NAMALWA (cell line): ENCODE data around the gene SLC26A1.

Experiments used
- DNase-seq: peaks from one replicate; pipeline ENCODE4 v3.0.0-alpha.2; 2015; ENCODE audit warnings: low spot score

SLC26A1 gene

DNA sequence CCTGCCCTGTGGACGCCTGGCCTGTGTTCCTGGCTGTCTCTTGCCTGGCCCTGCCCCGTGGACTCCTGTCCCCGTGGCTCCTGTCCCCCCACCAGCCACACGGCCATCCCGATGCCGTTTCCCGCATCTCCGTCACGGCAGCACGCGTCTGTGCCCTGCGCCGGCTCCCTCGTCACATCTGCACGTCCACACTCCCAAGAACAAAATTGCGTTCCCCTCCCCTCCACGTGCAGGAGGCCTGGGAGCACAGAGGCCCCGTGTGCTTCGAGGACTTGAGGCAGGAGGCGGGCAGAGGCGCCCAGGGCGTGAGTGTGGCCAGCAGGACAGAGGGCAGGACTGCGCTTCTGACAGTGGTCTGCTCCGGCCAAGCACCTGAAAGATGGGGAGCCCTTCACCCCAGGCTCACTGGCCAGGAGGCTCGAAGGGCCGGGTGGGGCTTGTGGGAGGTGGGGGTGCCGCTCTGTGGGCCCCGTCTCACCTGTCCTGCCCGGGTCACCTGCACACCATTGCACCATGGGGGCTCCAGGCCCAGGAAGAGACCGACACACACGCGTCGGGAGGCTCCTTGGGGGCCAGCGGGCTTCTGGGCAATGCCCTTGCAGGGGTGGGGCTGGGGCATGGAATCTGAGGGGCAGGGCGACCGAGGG, 35.5 kb upstream of the SLC26A1 start:
- no peak for DNase-seq

DNA sequence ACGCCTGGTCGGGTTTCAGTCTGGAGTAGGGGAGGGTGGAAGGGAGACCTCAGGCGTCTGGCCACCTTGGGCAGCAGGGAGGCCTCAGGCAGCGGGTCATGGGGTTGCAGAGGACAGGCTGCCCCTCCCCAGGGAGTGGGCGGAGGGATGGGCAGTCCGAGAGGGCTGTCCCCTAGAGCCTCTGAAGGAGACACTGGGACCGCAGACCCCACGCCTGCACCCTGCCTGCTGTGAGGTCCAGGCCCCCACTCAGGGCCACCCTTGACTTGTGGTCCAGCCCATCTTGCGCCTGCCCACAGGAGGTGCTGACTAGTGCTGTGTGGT, 34.7 kb upstream of the SLC26A1 start:
- DNase-seq, result no peak

DNA sequence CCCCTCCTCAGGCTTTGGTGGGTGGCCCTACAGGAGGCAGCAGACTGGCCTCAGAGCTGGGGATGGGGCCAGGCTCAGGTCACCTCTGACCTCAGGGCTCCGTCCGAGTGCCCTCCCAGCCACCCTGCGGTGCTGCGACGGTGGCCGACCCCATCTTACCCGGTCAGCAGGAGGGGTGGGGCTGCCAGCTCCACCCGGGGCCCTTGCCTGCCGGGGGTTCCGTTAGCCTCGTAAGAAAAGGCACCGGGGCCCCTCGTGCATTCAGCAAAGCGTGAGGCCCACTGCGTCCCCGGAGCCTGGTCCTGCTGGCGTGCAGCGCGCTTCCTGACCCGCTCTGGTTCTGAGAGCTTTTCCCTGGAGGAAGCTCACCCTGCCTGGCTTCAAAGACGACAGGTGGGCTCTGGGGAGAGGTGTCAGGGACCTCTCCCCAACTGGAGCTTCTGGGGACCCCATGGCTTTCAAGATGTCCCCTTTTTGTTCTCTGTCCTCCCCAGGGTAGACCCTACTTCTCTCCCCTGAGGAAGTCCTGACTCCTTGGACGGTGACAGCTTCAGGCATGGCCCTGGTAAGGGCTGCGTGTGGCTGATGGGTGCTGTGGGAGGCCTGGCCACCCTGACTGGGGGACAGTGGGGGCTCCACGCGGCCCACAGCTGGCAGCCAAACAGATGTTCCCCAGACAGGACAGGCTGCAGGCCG, 34.2 kb upstream of the SLC26A1 start:
- DNase-seq, result no peak

DNA sequence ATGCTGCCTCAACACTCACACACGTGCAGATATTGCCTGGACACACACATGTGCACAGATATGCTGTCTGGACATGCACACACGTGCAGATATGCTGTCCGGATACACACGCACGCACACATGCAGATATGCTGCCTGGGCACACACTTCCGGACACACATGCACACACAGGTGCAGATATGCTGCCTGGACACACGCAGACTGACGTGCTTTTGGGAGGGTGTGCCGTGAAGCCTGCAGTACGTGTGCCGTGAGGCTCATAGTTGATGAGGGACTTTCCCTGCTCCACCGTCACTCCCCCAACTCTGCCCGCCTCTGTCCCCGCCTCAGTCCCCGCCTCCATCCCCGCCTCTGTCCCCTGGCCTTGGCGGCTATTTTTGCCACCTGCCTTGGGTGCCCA, 32.9 kb upstream of the SLC26A1 start:
- DNase-seq, result peak; percentile 93

DNA sequence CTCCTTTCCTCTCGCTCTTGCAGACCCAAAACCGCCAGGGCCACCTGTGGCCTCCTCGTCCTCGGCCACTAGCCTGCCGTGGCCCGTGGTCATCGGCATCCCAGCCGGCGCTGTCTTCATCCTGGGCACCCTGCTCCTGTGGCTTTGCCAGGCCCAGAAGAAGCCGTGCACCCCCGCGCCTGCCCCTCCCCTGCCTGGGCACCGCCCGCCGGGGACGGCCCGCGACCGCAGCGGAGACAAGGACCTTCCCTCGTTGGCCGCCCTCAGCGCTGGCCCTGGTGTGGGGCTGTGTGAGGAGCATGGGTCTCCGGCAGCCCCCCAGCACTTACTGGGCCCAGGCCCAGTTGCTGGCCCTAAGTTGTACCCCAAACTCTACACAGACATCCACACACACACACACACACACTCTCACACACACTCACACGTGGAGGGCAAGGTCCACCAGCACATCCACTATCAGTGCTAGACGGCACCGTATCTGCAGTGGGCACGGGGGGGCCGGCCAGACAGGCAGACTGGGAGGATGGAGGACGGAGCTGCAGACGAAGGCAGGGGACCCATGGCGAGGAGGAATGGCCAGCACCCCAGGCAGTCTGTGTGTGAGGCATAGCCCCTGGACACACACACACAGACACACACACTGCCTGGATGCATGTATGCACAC, 31.8 kb upstream of the SLC26A1 start:
- DNase-seq, result no peak

DNA sequence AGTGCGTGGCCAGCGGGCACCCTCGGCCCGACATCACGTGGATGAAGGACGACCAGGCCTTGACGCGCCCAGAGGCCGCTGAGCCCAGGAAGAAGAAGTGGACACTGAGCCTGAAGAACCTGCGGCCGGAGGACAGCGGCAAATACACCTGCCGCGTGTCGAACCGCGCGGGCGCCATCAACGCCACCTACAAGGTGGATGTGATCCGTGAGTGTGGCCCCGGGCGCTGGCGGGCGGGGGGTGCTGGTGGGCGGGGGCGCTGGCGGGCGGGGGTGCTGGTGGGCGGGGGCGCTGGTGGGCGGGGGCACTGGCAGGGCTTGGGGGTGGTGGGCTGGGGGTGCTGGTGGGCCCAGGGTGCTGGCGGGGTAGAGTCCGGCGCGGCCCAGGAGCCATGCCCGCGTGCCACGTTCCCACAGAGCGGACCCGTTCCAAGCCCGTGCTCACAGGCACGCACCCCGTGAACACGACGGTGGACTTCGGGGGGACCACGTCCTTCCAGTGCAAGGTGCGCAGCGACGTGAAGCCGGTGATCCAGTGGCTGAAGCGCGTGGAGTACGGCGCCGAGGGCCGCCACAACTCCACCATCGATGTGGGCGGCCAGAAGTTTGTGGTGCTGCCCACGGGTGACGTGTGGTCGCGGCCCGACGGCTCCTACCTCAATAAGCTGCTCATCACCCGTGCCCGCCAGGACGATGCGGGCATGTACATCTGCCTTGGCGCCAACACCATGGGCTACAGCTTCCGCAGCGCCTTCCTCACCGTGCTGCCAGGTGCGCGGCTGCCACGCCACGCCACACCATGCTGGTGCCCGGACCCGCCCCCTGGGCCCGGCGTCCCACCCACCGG, 30.9 kb upstream of the SLC26A1 start:
- DNase-seq, result no peak

DNA sequence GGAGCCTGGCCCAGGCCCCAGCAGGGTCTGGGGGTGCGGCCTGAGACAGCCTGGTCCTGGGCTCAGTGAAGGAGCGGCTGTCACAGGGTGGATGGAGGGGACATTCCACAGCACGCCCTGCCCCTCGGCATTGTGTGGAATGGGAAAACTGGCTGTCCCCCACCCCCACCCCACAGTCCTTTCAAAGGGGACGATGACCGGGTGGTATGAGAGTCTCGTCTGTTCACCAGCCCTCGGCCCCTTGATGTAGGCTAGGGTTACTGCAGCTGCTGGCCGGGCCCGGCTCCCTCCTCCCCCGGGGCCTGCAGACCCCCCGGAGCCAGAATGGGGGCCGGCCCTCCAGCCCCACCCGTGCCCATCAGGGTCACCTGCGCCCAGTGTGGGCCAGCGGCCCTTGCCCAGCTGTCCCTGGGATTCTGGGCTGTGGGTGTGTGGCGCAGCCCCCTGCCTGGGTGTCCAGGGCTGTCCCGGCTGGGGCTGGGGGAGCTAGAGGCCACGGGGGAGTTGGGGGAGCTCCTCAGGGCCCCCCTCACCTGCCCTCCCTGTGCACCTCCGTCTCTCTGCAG, 30.0 kb upstream of the SLC26A1 start:
- DNase-seq, result no peak

DNA sequence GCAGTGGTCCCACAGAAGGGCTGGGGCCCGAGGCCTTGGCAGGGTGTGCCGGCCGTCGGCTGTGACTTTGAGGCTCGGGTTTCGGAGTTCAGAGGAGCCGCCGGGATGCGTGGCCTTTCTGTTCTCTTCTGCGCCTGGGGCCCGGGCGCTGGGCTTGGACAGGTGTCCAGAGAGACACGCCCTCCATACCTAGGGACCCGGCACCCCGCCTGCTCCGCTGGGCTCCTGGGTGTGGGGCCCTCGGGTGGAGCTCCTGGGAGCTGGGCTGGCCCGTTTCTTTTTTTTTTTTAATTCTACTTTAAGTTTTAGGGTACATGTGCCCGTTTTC, 29.5 kb upstream of the SLC26A1 start:
- no peak for DNase-seq

DNA sequence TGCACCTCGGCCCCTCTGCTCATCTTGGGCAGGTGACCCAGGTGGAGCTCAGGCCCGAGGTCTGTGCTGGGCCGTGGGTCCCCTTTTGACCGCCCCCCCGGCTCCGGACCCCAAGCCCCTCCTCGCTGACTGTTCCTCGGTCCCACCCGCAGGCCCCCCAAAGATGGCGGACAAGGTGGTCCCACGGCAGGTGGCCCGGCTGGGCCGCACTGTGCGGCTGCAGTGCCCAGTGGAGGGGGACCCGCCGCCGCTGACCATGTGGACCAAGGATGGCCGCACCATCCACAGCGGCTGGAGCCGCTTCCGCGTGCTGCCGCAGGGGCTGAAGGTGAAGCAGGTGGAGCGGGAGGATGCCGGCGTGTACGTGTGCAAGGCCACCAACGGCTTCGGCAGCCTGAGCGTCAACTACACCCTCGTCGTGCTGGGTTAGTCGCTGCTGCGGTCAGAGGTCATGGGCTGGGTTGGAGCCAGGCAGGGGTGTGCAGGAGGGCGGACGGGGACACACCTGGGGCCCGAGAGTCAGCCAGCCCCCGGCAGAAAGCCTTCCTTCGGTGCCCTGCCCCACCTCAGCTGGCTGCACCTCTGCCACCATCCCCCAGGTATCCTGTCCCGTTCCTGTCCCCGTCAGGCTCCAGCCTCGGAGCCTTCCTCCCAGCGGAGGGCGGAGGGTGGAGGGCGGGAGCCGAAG, 29.0 kb upstream of the SLC26A1 start:
- DNase-seq, result no peak

DNA sequence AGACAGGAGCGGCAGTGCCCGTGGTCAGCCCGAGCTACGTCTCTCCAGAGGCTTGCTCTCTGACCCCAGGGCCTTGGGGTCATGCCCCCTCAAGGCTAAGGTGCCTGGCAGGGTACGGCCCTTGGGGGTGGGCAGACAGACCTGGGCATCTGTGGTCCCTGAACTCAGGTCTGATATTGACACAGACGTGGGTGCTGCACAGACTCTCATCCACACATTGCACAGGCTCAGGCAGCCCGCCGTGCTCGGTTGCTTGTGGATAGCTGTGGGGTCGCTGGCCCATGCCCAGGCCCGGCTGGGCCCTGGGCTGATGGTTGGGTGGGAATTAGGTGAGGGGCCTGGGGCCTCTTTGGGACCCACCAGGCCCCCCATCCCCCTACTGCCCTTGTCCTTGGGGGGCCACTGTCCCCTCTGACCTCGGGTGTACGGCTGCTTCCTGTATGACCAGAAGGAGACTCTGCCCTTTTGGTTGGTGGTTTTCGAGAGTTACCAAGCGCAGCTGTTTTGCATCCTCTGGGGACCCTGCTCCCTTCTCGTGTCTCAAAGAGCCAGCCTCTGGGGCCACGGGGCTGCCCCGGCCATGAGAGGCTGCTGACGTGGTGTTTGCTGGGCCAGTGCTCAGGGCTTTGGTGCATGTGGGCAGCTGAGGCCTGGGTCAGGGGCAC, 28.3 kb upstream of the SLC26A1 start:
- DNase-seq, result peak; percentile 79

DNA sequence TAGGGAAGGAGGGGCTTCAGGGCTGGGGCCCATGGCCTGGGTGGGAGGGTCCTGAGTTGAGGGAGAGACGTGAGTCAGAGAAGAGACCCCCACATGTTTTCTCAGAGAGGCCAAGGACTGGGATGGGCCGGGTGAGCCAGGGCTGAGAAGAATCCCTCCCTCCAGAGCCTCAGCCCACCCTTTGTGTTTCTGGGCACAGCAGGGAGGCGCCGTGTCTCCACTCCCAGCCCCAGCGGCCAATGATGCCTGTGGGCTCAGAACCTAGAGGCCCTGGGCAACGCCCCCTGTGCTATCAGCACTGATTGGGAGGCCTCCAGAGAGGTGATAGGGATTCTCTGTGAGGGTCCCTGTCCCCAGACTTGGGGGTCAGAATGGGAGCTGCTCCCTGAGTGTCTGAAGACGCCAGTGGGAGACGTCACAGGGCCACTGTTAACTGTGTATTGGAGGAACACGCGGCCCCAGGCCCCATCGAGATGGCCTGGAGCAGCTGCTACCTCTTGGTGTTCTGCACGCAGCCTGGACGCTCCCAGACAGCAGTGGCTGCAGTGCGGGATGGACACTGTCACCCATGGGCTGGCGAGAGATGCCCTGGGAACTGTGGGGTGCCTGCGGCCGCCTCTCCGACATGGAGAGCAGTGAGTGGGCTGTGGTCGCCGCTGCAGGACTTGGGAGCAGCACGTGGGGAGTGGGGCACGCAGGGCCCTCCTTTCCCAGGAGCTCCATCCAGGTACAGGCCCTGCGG, 26.7 kb upstream of the SLC26A1 start:
- DNase-seq, result peak; percentile 32

DNA sequence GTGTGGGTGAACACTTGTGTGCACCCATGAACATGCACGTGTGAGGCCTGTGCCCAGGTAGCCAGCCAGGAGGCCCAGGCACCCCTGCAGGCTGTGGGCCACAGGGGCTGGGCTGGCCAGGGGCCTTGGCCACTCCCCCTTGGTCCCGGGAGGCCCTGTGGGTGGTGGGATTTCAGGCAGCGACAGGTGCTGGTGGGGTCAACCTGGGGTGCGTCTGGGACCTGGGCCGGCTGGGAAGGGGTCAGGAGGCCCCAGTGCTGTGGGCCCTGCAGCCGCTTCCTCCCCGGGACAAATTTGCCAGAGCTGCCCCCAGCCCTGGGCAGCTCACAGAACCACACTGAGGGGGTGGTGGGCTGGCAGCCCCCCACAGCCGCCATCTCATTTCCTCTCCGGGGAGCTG, 26.1 kb upstream of the SLC26A1 start:
- DNase-seq, result no peak

DNA sequence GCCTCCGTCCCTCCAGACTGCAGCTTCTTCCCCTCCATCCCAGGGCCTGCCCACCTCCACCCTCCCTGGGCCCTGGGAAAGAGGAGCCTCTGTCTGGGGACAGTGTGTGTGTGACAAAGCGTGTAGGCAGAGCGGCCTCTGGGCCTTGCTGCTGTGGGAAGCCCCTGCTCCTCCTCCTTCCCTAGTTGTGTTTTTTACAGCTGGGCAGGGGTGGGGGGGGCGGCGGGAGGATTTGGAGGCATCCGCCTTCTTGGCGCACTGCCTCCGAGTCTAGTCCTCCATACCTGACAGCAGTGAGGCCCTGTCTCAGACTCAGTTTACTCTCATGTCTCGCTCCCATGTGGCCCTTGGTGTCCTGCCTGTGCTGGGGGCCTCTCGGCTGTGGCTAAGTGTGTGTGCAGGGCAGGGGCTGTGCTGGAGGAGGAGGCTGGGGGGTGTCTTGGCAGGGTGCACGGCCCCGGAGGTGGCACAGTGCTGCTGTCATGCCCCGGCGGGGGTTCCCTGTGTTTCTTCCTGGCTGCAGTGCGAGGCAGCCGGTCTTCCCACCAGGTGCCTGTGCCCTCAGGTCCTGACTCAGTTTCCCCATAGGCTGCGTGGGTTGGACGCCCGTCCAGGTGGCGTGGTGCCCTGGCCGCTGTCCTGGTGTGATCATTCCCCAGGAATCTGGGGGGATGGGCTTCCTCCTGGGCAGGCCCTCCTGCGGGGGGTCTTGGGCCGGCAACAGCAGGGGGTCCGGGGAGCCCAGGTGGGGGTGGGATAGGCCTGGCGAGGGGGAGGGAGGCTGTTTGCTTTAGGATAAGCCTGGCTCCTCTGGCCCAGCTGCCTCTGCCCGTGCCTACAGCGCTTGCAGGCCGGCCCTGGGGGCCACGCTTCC, 25.2 kb upstream of the SLC26A1 start:
- no peak for DNase-seq

DNA sequence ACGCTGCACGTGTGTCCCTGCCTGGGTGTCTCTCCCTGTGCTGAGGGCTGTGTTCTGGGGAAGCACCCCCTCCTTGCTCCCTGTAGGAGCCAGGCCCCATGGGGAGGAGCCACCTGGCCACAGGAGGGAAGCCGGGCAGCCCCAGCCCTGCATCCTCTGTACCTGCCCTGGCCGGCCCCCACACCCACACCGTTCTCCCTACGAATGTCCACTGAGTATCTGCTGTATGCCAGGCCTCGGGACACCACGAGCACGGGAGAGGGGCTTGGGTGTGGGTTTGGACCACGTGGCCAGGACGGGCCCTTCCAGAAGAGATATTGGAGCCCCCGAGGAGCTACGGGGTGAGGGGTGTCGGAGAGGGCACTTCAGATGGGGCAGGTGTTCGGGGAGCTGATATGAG, 24.5 kb upstream of the SLC26A1 start:
- DNase-seq, result no peak

DNA sequence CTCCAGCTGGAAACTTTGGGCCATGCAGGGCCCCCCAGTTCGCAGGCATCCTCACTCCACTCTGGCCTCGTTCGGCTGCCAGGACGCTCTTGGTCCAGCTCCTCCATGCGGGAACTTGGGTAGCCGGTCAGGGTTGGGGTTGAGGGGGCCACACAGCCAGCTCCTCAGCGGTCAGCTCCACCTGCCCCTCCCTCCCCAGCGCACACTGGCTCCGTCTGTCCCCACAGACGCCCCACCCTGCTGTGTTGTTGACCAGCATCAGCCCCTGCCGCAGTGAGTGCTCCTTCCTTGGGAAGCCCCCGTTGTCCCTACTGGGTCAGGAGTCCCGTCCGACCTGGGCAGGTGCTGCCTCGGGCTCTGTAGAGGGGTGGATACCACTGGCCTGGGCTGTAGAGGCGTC, 24.0 kb upstream of the SLC26A1 start:
- no peak for DNase-seq

DNA sequence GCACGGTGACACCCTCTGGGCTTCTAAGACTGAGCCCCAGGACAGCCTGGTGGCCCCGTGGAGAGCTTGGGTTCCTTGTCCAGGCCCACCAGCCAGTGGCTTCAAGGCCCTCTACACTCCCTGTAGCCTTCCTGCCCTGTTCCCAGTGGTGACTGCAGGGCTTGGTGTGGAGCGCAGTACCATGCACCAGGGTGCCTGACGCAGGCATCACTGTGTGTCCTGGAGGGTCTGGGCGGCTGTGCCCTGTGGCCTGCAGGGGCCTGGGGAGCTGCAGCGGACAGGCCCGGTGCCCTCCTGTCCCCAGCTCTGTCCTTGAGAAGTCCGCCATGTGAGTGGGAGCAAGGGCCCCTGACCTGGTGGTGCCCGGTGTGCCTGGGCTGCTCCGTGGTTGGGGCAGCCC, 22.5 kb upstream of the SLC26A1 start:
- DNase-seq, result no peak

DNA sequence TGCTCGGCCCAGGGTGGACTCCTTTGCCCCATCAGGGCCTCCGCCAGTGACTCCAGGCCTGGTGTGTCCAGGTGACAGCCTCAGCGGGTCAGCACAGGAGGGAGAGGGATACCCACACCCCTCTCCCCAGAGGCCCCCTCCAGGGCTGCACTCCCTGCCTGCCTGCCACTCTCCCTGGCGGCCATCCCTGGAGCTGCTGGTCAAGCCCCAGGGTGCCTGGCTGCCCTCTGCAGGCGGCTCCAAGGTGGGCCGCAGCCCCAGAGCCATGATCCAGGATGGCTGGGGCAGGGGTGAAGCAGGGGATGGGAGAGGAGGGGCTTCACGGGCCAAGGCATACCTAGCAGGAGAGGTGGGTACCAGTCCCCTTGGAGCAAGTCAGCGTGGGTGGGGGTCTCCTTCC, 22.0 kb upstream of the SLC26A1 start:
- DNase-seq, result no peak

DNA sequence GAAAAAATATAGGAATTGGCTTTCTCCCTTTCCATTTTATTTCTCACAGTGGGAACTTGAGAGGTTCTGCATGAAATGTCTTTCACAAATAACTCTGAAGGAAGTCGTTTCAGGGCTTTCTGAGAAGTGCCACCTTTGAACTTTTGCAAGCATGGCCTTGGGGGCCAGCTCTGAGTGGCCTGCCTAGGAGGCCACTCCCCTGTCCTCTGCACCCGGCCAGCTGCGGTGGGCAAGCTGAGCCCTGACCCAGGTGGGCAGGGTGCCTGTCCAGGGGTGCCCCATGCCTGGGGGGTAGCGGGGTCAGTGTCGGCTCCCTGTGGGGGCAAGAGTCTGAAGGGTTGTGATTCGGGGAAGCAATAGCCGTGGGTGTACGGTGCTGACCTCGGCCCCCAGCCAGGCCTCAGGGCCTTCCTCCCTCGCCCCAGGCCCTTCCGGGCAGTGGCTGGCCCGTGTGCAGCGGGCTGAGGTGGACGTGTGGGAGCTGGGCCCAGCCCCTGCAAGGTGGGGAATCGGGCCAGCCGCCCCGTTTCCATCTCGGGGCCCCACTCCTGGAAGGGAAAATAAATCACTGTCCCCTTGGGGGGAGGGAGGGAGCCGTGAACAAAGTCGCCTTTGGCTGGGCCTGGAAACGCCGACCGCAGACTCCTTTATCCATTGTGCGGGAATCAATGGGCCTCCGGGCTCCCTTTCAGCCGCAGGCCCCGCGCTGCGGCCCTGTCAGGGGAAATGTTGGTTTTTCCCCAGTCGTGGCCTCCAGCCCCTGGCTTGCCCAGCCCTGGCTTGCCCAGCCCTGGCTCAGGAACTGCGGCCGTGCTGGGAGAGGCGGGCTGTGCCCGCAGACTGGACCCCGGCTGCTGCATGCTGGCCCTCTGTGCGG, 21.3 kb upstream of the SLC26A1 start:
- DNase-seq, result no peak
